C4-2B (cell line): ENCODE results near the gene DENND4C.

Experiments used
- CTCF ChIP-seq: fragments of 450-650 bp; conservative IDR thresholded peaks from 2 replicates; pipeline ENCODE4 v1.5.1; 2017; ENCODE audit warnings: mild to moderate bottlenecking
- ZFX ChIP-seq: fragments of 450-650 bp; IDR thresholded peaks from 2 replicates; pipeline ENCODE4 v1.6.1; 2017

GRCh38 chr9:19405771-19406170, 175.3 kb downstream of the DENND4C start:
- TF ChIP-seq CTCF (no peak), ZFX (no peak)
